K562 (cell line): Measurements from ENCODE around the gene AGBL1. TPM values are rescaled to one million over a fixed set of nuclear protein-coding genes. Genes with fewer than 3 reads are reported as not detected.

Source experiments
- ATAC-seq: fragments of 200-7000 bp; cut with Tn5 transposase; 3 replicates; pipeline ENCODE4 v1.9.1; 2020; ENCODE audit warnings: moderate library complexity
- BruUV-seq: library from RNA; stranded (reverse); fragments of 400-500 nt; replicated peaks from 2 replicates; lab custom pipeline; 2021; lab: Mats Ljungman, UMichigan
- CTCF ChIA-PET: fragments of 300-600 bp; formaldehyde crosslinking; extraction: SDS; loops from one replicate; lab custom pipeline; 2021; ENCODE audit warnings: low intra/inter-chr PET ratio; lab: Yijun Ruan, JAX
- POLR2A ChIA-PET: fragments of 300-600, 350-650 bp; sonication (Branson Sonifier 250); formaldehyde crosslinking; extraction: SDS; loops from one replicate; lab custom pipeline; 2021; ENCODE audit warnings: antibody characterized with exemption, inconsistent platforms; lab: Yijun Ruan, JAX
- DNase-seq, 4 experiments: peaks; one replicate each; pipeline versions ENCODE4 v3.0.0 to v3.0.0-alpha.2; 2011 to 2018; ENCODE audit warnings: low spot score in 3 of 4, mixed read lengths in 3 of 4; ENCODE audit errors: extremely low read depth in 1 of 4
- FAIRE-seq: peaks from 2 replicates; lab custom pipeline; 2011; peaks lifted over from hg19 to GRCh38; lab: Jason Lieb, UNC
- H2AFZ ChIP-seq: 2 replicates; pipeline ENCODE4 v1.6.0; 2011; ENCODE audit warnings: low read depth, low read length, control low read depth, inconsistent platforms
- H3K27ac ChIP-seq: fragments of 200-600 bp; 3 replicates; pipeline ENCODE4 v1.8.0; 2011; ENCODE audit warnings: low read depth, mild to moderate bottlenecking, control low read depth, inconsistent platforms, low read length, moderate library complexity, mixed read lengths; ENCODE audit errors: extremely low read depth
- H3K27me3 ChIP-seq, 2 experiments: fragments of 300-600 bp in 1 of 2; 2 replicates in 1 of 2; 3 replicates in 1 of 2; pipeline versions ENCODE4 v1.6.0 to v1.8.0; 2011; ENCODE audit warnings: inconsistent platforms in 2 of 2, low read length in 2 of 2, mild to moderate bottlenecking in 1 of 2, mixed read lengths in 1 of 2, moderate library complexity in 1 of 2; ENCODE audit not compliant: control insufficient read depth in 2 of 2, insufficient read depth in 2 of 2
- H3K36me3 ChIP-seq: fragments of 300-600 bp; 3 replicates; pipeline ENCODE4 v1.8.0; 2011; ENCODE audit warnings: mild to moderate bottlenecking, low read length, inconsistent platforms; ENCODE audit not compliant: control insufficient read depth, insufficient read depth
- H3K4me1 ChIP-seq, 2 experiments: fragments of 200-600 bp in 1 of 2; replicated peaks in 1 of 2; 2 replicates in 1 of 2; 3 replicates in 1 of 2; pipeline versions ENCODE4 v1.5.1 to v1.8.0; 2011; ENCODE audit warnings: inconsistent platforms in 2 of 2, low read length in 2 of 2, mild to moderate bottlenecking in 1 of 2, mixed read lengths in 1 of 2, moderate library complexity in 1 of 2; ENCODE audit not compliant: control insufficient read depth in 2 of 2, insufficient read depth in 2 of 2
- H3K4me2 ChIP-seq: 2 replicates; pipeline ENCODE4 v1.6.1; 2011; ENCODE audit warnings: low read length, control low read depth, inconsistent platforms, mixed read lengths; ENCODE audit not compliant: insufficient read depth
- H3K4me3 ChIP-seq: fragments of 200-600 bp; sonication (generic), shearing (Covaris generic); 2 replicates; pipeline ENCODE4 v1.5.1; 2016; ENCODE audit warnings: control low read depth, inconsistent platforms
- H3K79me2 ChIP-seq: fragments of 200-600 bp; 3 replicates; pipeline ENCODE4 v1.8.0; 2011; ENCODE audit warnings: low read length, inconsistent platforms; ENCODE audit not compliant: control insufficient read depth, insufficient read depth
- H3K9ac ChIP-seq, 2 experiments: 2 replicates each; pipeline versions ENCODE4 v1.6.0 to v1.6.1; 2011; ENCODE audit warnings: low read depth in 2 of 2, low read length in 2 of 2, control low read depth in 1 of 2, inconsistent platforms in 1 of 2, mild to moderate bottlenecking in 1 of 2, mixed read lengths in 1 of 2; ENCODE audit not compliant: insufficient read depth in 1 of 2
- H3K9me1 ChIP-seq: one replicate; pipeline ENCODE4 v1.6.0; 2011; ENCODE audit warnings: inconsistent platforms, mild to moderate bottlenecking, low read length, moderate library complexity; ENCODE audit not compliant: control insufficient read depth, insufficient read depth
- H3K9me3 ChIP-seq: replicated peaks from 2 replicates; pipeline ENCODE4 v1.5.1; 2011; ENCODE audit warnings: low read depth, low read length, inconsistent platforms; ENCODE audit not compliant: control insufficient read depth, insufficient read depth
- H4K20me1 ChIP-seq: replicated peaks from 2 replicates; pipeline ENCODE4 v1.6.1; 2011; ENCODE audit warnings: low read length, inconsistent platforms, mixed read lengths; ENCODE audit not compliant: control insufficient read depth, insufficient read depth
- ATF3 ChIP-seq, 2 experiments: fragments of 450-650 bp in 1 of 2; sonication (generic) in 1 of 2; formaldehyde crosslinking in 1 of 2; IDR thresholded peaks in 1 of 2; conservative IDR thresholded peaks in 1 of 2; 2 replicates each; pipeline versions ENCODE4 v1.6.1 to v1.8.1; 2016 to 2023; ENCODE audit warnings: mild to moderate bottlenecking in 2 of 2, moderate library complexity in 2 of 2, inconsistent platforms in 1 of 2, missing genetic modification reagents in 1 of 2
- CAMTA2 ChIP-seq: fragments of 250-450 bp; sonication (Bioruptor Pico); conservative IDR thresholded peaks from 2 replicates; pipeline ENCODE4 v1.5.1; 2022
- FOXP1 ChIP-seq: sonication (generic); formaldehyde crosslinking; IDR thresholded peaks from 2 replicates; pipeline ENCODE4 v1.8.0; 2022; ENCODE audit warnings: mild to moderate bottlenecking, missing genetic modification reagents
- HDAC1 ChIP-seq, 2 experiments: fragments of 450-650 bp; IDR thresholded peaks; 2 replicates each; pipeline ENCODE4 v1.6.1; 2016 to 2017; ENCODE audit warnings: inconsistent platforms in 1 of 2, mild to moderate bottlenecking in 1 of 2, moderate library complexity in 1 of 2
- HNRNPL ChIP-seq: fragments of 200-400 bp; formaldehyde crosslinking; IDR thresholded peaks from 2 replicates; pipeline ENCODE4 v1.6.1; 2017; ENCODE audit warnings: low read depth, mild to moderate bottlenecking, low read length
- JUND ChIP-seq, 2 experiments: IDR thresholded peaks; 2 replicates in 1 of 2; 3 replicates in 1 of 2; pipeline ENCODE4 v1.6.1; 2011; ENCODE audit warnings: borderline replicate concordance in 2 of 2, low read depth in 2 of 2, low read length in 2 of 2, improper control_type of control experiment in 1 of 2, missing biosample characterization in 1 of 2, missing genetic modification characterization in 1 of 2, missing genetic modification reagents in 1 of 2
- LEF1 ChIP-seq: fragments of 450-650 bp; IDR thresholded peaks from 2 replicates; pipeline ENCODE4 v1.6.1; 2016; ENCODE audit warnings: mild to moderate bottlenecking
- MEIS2 ChIP-seq: fragments of 450-650 bp; IDR thresholded peaks from 2 replicates; pipeline ENCODE4 v1.6.1; 2014; ENCODE audit warnings: mild to moderate bottlenecking; ENCODE audit not compliant: partially characterized antibody
- NCOA2 ChIP-seq, 2 experiments: fragments of 450-650 bp; IDR thresholded peaks; 2 replicates each; pipeline ENCODE4 v1.6.1; 2018; ENCODE audit warnings: mild to moderate bottlenecking in 2 of 2, moderate library complexity in 1 of 2; ENCODE audit not compliant: partially characterized antibody in 2 of 2
- NFATC3 ChIP-seq: fragments of 450-650 bp; IDR thresholded peaks from 2 replicates; pipeline ENCODE4 v1.6.1; 2017; ENCODE audit warnings: mild to moderate bottlenecking
- PYGO2 ChIP-seq: fragments of 450-650 bp; IDR thresholded peaks from 2 replicates; pipeline ENCODE4 v1.6.1; 2016; ENCODE audit warnings: mild to moderate bottlenecking, missing genetic modification characterization, moderate library complexity, missing compliant biosample characterization
- SMAD1 ChIP-seq: fragments of 150-350 bp; IDR thresholded peaks from 2 replicates; pipeline ENCODE4 v1.6.1; 2014; ENCODE audit warnings: low read length, low read depth; ENCODE audit not compliant: partially characterized antibody
- SREBF2 ChIP-seq: sonication (generic); formaldehyde crosslinking; IDR thresholded peaks from 2 replicates; pipeline ENCODE4 v1.4.0; 2020; ENCODE audit warnings: mild to moderate bottlenecking, missing genetic modification reagents
- STAG1 ChIP-seq: sonication (generic); formaldehyde crosslinking; IDR thresholded peaks from 2 replicates; pipeline ENCODE4 v1.5.0; 2020; ENCODE audit warnings: missing genetic modification reagents, borderline replicate concordance
- ZNF212 ChIP-seq: fragments of 450-650 bp; formaldehyde crosslinking; IDR thresholded peaks from 2 replicates; pipeline ENCODE4 v1.4.0; 2020; ENCODE audit warnings: mild to moderate bottlenecking
- ZNF354B ChIP-seq: fragments of 250-450 bp; sonication (Bioruptor Pico); IDR thresholded peaks from 2 replicates; pipeline ENCODE4 v1.4.0; 2020
- ZNF583 ChIP-seq: fragments of 250-450 bp; sonication (Bioruptor Pico); IDR thresholded peaks from 2 replicates; pipeline ENCODE4 v1.4.0; 2020
- ZNF695 ChIP-seq: fragments of 450-650 bp; formaldehyde crosslinking; IDR thresholded peaks from 2 replicates; pipeline ENCODE4 v1.4.0; 2020; ENCODE audit warnings: mild to moderate bottlenecking, moderate library complexity
- WGBS: fragments of 100-300 bp; shearing (Covaris generic); methylation state at CpG from one replicate; pipeline ENCODE4 v1.1.6; 2016; ENCODE audit warnings: low coverage, mixed read lengths; ENCODE audit not compliant: insufficient coverage; ENCODE audit errors: missing lambda C conversion rate; 5-methylcytosine and 5-hydroxymethylcytosine counted together
- in situ Hi-C: fragments of 300-500 bp; cut with MboI; formaldehyde crosslinking; loops from 4 replicates; pipeline ENCODE4 v1.15.0; 2018; ENCODE audit warnings: inconsistent platforms, mixed read lengths
- intact Hi-C: fragments of 100-400 bp; cut with micrococcal nuclease; formaldehyde crosslinking; loops from 2 replicates; pipeline ENCODE4 v1.14.2; 2022
- polyA plus RNA-seq, 8 experiments: library from polyadenylated mRNA; depleted of rRNA in 4 of 8; stranded (reverse) in 5 of 8; unstranded in 3 of 8; fragments of >200 nt; fragmentation: Nextera tagmentation in 2 of 8; fragmentation: Illumina TruSeq in 1 of 8; extraction: Ambion mirVana in 2 of 8; extraction: Trizol in 1 of 8; gene quantifications; 2 replicates each; pipeline versions ENCODE4 v1.2.1 to v1.2.3, GENCODE V29; 2011 to 2014; ENCODE audit warnings: inconsistent platforms in 1 of 8, missing spikeins in 1 of 8
- total RNA-seq, 7 experiments: library from RNA; depleted of rRNA in 6 of 7; stranded (reverse); fragments of >200 nt in 6 of 7; fragmentation: Illumina TruSeq in 2 of 7; extraction: Trizol in 2 of 7; gene quantifications; 2 replicates each; pipeline versions ENCODE4 v1.2.1 to v1.2.3, GENCODE V29; 2011 to 2021; ENCODE audit warnings: low replicate concordance in 1 of 7
- TF ChIP-seq, protein P1 (sequence below): fragments of 250-450 bp; sonication (Bioruptor Pico); IDR thresholded peaks from 2 replicates; pipeline ENCODE4 v1.5.1; 2021; ENCODE audit warnings: mild to moderate bottlenecking

AGBL1 gene
- total and polyA plus RNA-seq, 9 of the 15 experiments (the other 6 are each of a cell fraction or from before 2014, with no cell fraction given), result not detected

DNA sequence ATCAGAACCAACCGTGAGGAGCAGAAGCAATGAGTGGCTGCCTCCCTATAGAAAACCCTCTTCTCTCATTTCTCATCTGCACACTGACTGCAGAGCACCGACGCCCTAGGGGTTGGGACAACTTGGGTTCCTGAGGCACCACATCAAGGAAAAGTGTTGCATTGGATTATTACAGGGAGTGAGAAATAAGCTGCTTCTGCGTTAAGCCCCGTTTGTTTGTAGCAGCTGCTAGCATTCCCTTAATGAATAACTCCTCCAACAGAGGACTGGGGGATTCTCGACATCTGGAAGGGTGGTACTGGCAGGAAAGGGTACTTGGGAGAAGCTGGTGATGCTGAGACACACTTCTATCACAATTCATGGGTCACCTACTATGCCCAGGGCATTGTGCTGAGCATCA is 25.3 kb upstream of the AGBL1 start:
- H3K9me3 ChIP-seq, result no peaks in the 10 kb centered on the region
- intact Hi-C loops (no loop called here), in situ Hi-C loops (no loop called here)
- POLR2A ChIA-PET, result no interaction called here
- H3K9ac ChIP-seq, result no peak overlapping the region
- no peak overlapping the region for H3K27ac ChIP-seq
- no peak overlapping the region for H3K4me2 ChIP-seq
- H3K36me3 ChIP-seq, result no peaks in the 10 kb centered on the region
- no peaks in the 10 kb centered on the region for H3K27me3 ChIP-seq
- no peak for FAIRE-seq
- TF ChIP-seq ATF3 (IDR thresholded peaks at IDR 0.05), result no peak
- no peak for TF ChIP-seq ATF3 (CRISPR knock-in tag; conservative IDR thresholded peaks at IDR 0.05)
- TF ChIP-seq MEIS2, result no peak
- no peak for TF ChIP-seq NFATC3
- TF ChIP-seq HDAC1 (IDR thresholded peaks at IDR 0.05), result no peak
- TF ChIP-seq, protein P1, sequence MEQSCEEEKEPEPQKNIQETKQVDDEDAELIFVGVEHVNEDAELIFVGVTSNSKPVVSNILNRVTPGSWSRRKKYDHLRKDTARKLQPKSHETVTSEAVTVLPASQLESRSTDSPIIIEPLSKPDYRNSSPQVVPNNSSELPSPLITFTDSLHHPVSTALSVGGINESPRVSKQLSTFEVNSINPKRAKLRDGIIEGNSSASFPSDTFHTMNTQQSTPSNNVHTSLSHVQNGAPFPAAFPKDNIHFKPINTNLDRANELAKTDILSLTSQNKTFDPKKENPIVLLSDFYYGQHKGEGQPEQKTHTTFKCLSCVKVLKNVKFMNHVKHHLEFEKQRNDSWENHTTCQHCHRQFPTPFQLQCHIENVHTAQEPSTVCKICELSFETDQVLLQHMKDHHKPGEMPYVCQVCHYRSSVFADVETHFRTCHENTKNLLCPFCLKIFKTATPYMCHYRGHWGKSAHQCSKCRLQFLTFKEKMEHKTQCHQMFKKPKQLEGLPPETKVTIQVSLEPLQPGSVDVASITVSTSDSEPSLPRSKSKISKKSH (CRISPR knock-in tag), result no peak
- no peak for TF ChIP-seq ZNF212
- no peak for TF ChIP-seq PYGO2
- no peak for TF ChIP-seq ZNF695
- no peak for TF ChIP-seq ZNF583 (CRISPR knock-in tag)
- no peak for TF ChIP-seq NCOA2 (IDR thresholded peaks at IDR 0.05; ENCODE audit: partially characterized antibody in 2 of 2)
- no peak for TF ChIP-seq FOXP1 (CRISPR knock-in tag)
- no peak for TF ChIP-seq STAG1 (CRISPR knock-in tag)
- no peak for TF ChIP-seq SMAD1
- no peak for TF ChIP-seq SREBF2
- TF ChIP-seq JUND (IDR thresholded peaks at IDR 0.05; ENCODE audit: borderline replicate concordance, low read depth, low read length), result no peak
- no peak for TF ChIP-seq JUND (tag; IDR thresholded peaks at IDR 0.05; ENCODE audit: borderline replicate concordance, low read depth, low read length)
- no peak for TF ChIP-seq ZNF354B (CRISPR knock-in tag)
- TF ChIP-seq CAMTA2 (CRISPR knock-in tag), result no peak
- no peak for TF ChIP-seq HNRNPL
- TF ChIP-seq LEF1, result no peak
- TF ChIP-seq, all 486 proteins: peak for 0
- Histone ChIP-seq H4K20me1 (no peaks in the 10 kb centered on the region), H3K9me1 (no peaks in the 10 kb centered on the region), H3K4me3 (no peak overlapping the region), H3K4me1 (no peaks in the 10 kb centered on the region), H2AFZ (no peak overlapping the region), H3K79me2 (no peaks in the 10 kb centered on the region)
- BruUV-seq, result no TSS peak
- ATAC-seq (no peak), DNase-seq (no peak)
- CTCF ChIA-PET, result no interaction called here
- 0% methylated on average over 6 of the region's 6 CpGs for WGBS
